Neural cell (in vitro differentiated cells): Measurements from ENCODE around the gene EPHB3. TPM values are rescaled to one million over a fixed set of nuclear protein-coding genes. Genes with fewer than 3 reads are reported as not detected.

Experiments
- H2AFZ ChIP-seq: fragments of 200-600, 300-800 bp; sonication (generic), shearing (Covaris generic); 2 replicates; pipeline ENCODE4 v1.6.0; 2014; ENCODE audit warnings: low read depth, mild to moderate bottlenecking, antibody characterized with exemption, low read length, moderate library complexity
- H3F3A ChIP-seq: fragments of 200-600 bp; shearing (Covaris generic); 2 replicates; pipeline ENCODE4 v1.6.1; 2016; ENCODE audit warnings: mild to moderate bottlenecking, moderate library complexity, mixed read lengths, antibody characterized with exemption, low read length; ENCODE audit not compliant: insufficient read depth, poor library complexity, severe bottlenecking
- H3K27ac ChIP-seq: fragments of 200-600, 300-800 bp; sonication (generic), shearing (Covaris generic); 2 replicates; pipeline ENCODE4 v1.5.1; 2014; ENCODE audit warnings: mild to moderate bottlenecking, low read length, moderate library complexity
- H3K27me3 ChIP-seq: fragments of 300-800, 200-600 bp; sonication (generic), shearing (Covaris generic); 2 replicates; pipeline ENCODE4 v1.6.0; 2014; ENCODE audit warnings: mild to moderate bottlenecking, low read depth, low read length, moderate library complexity; ENCODE audit not compliant: insufficient read depth
- H3K36me3 ChIP-seq: fragments of 300-800, 200-600 bp; sonication (generic), shearing (Covaris generic); 2 replicates; pipeline ENCODE4 v1.5.1; 2014; ENCODE audit warnings: mild to moderate bottlenecking, antibody characterized with exemption, low read length, moderate library complexity; ENCODE audit not compliant: insufficient read depth
- H3K4me2 ChIP-seq: fragments of 300-800, 200-600 bp; sonication (generic), shearing (Covaris generic); 2 replicates; pipeline ENCODE4 v1.6.0; 2014; ENCODE audit warnings: mild to moderate bottlenecking, low read length
- H3K4me3 ChIP-seq: fragments of 300-800, 200-600 bp; sonication (generic), shearing (Covaris generic); 2 replicates; pipeline ENCODE4 v1.5.1; 2014; ENCODE audit warnings: mild to moderate bottlenecking, low read length, moderate library complexity
- H3K79me2 ChIP-seq: fragments of 200-600 bp; shearing (Covaris generic); replicated peaks from 2 replicates; pipeline ENCODE4 v1.6.0; 2014; ENCODE audit warnings: mild to moderate bottlenecking, low read length, moderate library complexity; ENCODE audit not compliant: insufficient read depth
- H3K9ac ChIP-seq: fragments of 300-800, 200-600 bp; sonication (generic), shearing (Covaris generic); 2 replicates; pipeline ENCODE4 v1.6.1; 2016; ENCODE audit warnings: mild to moderate bottlenecking, low read length, mixed read lengths
- H3K9me2 ChIP-seq: fragments of 200-600 bp; shearing (Covaris generic); 2 replicates; pipeline ENCODE4 v1.6.1; 2016; ENCODE audit warnings: mild to moderate bottlenecking, low read length, mixed read lengths; ENCODE audit not compliant: insufficient read depth
- H3K9me3 ChIP-seq: fragments of 200-600, 300-800 bp; sonication (generic), shearing (Covaris generic); 2 replicates; pipeline ENCODE4 v1.6.1; 2016; ENCODE audit warnings: mild to moderate bottlenecking, mixed run types, low read length, moderate library complexity, mixed read lengths
- H4K20me1 ChIP-seq: fragments of 200-600 bp; shearing (Covaris generic); 2 replicates; pipeline ENCODE4 v1.6.1; 2016; ENCODE audit warnings: mild to moderate bottlenecking, mixed run types; ENCODE audit not compliant: insufficient read depth
- CTCF ChIP-seq: fragments of 450-650 bp; IDR thresholded peaks from 2 replicates; pipeline ENCODE4 v1.5.1; 2014; ENCODE audit warnings: antibody characterized with exemption, mild to moderate bottlenecking, moderate library complexity; ENCODE audit not compliant: poor library complexity, severe bottlenecking
- EP300 ChIP-seq: fragments of 450-650 bp; conservative IDR thresholded peaks from 2 replicates; pipeline ENCODE4 v1.6.1; 2014; ENCODE audit warnings: antibody characterized with exemption, mild to moderate bottlenecking, moderate library complexity; ENCODE audit not compliant: poor library complexity, severe bottlenecking
- EZH2 ChIP-seq: fragments of 200-600, 300-800 bp; shearing (Covaris generic), sonication (generic); IDR thresholded peaks from 2 replicates; pipeline ENCODE4 v1.6.1; 2014; ENCODE audit warnings: antibody characterized with exemption, low read length, borderline replicate concordance, mild to moderate bottlenecking; ENCODE audit not compliant: insufficient read depth, poor library complexity, severe bottlenecking
- MXI1 ChIP-seq: fragments of 450-650 bp; conservative IDR thresholded peaks from 2 replicates; pipeline ENCODE4 v1.6.1; 2014; ENCODE audit warnings: antibody characterized with exemption, mild to moderate bottlenecking; ENCODE audit not compliant: poor library complexity, severe bottlenecking
- POLR2AphosphoS5 ChIP-seq: IDR thresholded peaks from 2 replicates; pipeline ENCODE4 v1.6.1; 2012
- RAD21 ChIP-seq: fragments of 450-650 bp; conservative IDR thresholded peaks from 2 replicates; pipeline ENCODE4 v1.6.1; 2014; ENCODE audit warnings: antibody characterized with exemption, mild to moderate bottlenecking, moderate library complexity
- SMC3 ChIP-seq: fragments of 450-650 bp; conservative IDR thresholded peaks from 2 replicates; pipeline ENCODE4 v1.6.1; 2014; ENCODE audit warnings: antibody characterized with exemption, mild to moderate bottlenecking, moderate library complexity; ENCODE audit not compliant: poor library complexity
- TAF1 ChIP-seq: IDR thresholded peaks from 2 replicates; pipeline ENCODE4 v1.6.1; 2012; ENCODE audit warnings: low read depth
- polyA plus RNA-seq: library from polyadenylated mRNA; depleted of rRNA; stranded (reverse); fragments of >200 nt; gene quantifications from 2 replicates; pipeline ENCODE4 v1.2.3, GENCODE V29; 2014
- TF ChIP-seq, protein P1 (sequence below): IDR thresholded peaks from 2 replicates; pipeline ENCODE4 v1.6.1; 2012; ENCODE audit warnings: borderline replicate concordance

The EPHB3 gene
- polyA plus RNA-seq, 1 donor from 2014 or later, result 4.3 TPM

DNA sequence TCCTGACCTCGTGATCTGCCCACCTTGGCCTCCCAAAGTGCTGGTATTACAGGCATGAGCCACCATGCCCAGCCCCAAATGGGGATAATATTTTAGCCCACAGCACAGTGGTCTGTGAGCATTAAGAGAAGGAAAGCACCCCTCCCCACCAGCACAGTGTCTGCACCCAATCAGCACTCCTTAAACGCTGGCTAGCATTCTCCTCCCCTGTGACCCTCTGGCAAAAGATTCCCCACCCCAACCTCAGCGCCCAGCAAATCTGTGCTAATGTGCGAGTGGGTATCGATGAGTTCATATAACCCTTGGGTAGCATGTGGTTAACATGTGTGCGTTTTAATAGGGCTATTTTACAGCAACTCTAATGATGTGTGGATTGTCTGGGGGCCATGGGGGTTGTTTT is 18.3 kb upstream of the EPHB3 start:
- no peaks in the 10 kb centered on the region for H3K27me3 ChIP-seq
- TF ChIP-seq, protein P1, sequence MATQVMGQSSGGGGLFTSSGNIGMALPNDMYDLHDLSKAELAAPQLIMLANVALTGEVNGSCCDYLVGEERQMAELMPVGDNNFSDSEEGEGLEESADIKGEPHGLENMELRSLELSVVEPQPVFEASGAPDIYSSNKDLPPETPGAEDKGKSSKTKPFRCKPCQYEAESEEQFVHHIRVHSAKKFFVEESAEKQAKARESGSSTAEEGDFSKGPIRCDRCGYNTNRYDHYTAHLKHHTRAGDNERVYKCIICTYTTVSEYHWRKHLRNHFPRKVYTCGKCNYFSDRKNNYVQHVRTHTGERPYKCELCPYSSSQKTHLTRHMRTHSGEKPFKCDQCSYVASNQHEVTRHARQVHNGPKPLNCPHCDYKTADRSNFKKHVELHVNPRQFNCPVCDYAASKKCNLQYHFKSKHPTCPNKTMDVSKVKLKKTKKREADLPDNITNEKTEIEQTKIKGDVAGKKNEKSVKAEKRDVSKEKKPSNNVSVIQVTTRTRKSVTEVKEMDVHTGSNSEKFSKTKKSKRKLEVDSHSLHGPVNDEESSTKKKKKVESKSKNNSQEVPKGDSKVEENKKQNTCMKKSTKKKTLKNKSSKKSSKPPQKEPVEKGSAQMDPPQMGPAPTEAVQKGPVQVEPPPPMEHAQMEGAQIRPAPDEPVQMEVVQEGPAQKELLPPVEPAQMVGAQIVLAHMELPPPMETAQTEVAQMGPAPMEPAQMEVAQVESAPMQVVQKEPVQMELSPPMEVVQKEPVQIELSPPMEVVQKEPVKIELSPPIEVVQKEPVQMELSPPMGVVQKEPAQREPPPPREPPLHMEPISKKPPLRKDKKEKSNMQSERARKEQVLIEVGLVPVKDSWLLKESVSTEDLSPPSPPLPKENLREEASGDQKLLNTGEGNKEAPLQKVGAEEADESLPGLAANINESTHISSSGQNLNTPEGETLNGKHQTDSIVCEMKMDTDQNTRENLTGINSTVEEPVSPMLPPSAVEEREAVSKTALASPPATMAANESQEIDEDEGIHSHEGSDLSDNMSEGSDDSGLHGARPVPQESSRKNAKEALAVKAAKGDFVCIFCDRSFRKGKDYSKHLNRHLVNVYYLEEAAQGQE, result no peak
- TF ChIP-seq EP300, result no peak
- TF ChIP-seq SMC3, result no peak
- no peak for TF ChIP-seq MXI1
- TF ChIP-seq EZH2, result no peak
- no peak for TF ChIP-seq POLR2AphosphoS5
- no peak for TF ChIP-seq RAD21
- TF ChIP-seq TAF1, result no peak
- no peak for TF ChIP-seq CTCF

DNA sequence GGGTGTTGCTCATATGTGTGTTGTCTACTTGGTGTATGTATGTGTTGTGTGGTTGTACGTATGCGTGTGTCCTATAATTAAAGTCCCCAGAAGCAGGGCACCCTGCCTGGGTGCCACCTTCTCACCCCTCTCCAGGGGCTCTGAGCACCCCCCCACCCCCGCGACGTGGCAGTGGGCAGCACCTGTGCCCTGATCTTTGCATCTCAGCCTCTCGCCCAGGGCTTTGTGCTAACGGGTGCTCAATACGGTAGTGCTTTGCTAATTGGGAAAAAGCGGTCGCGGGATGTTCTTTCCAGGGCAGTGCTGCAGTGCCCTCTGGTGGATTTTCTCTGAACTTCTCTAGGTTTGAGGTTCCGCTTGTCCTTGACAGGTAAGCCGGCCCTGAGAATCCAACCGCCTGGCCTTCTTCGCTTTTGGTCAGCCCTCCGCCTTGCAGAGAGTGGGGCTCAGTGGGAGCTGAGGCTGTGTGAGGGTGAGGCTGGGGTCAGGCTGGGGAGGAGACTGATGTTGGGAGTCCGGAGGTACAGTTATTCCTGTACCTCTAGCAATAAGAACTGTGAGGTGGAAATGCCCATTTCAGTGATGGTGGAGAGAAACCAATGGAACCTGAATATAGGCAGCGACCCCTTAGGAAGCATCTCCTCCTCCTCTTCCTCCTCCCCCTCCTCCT is 17.6 kb upstream of the EPHB3 start:
- peak; percentile 94 for TF ChIP-seq RAD21
- TF ChIP-seq MXI1, result no peak
- TF ChIP-seq, protein P1, result no peak
- TF ChIP-seq SMC3, result peak; percentile 96
- TF ChIP-seq TAF1, result no peak
- no peak for TF ChIP-seq POLR2AphosphoS5
- TF ChIP-seq CTCF, result peak; percentile 96
- no peak for TF ChIP-seq EZH2
- TF ChIP-seq EP300, result no peak
- Histone ChIP-seq H3F3A (no peaks in the 10 kb centered on the region), H3K9ac (peak overlapping the region; percentile 44), H3K9me2 (no peaks in the 10 kb centered on the region), H4K20me1 (no peaks in the 10 kb centered on the region), H3K9me3 (no peaks in the 10 kb centered on the region), H2AFZ (no peak overlapping the region), H3K27me3 (no peaks in the 10 kb centered on the region), H3K4me3 (peak overlapping the region; percentile 52), H3K79me2 (no peaks in the 10 kb centered on the region), H3K36me3 (no peaks in the 10 kb centered on the region), H3K27ac (no peak overlapping the region), H3K4me2 (no peak overlapping the region)

More for the DNA sequence above, 18.3 kb upstream of the EPHB3 start:
- Histone ChIP-seq H3F3A (no peaks in the 10 kb centered on the region), H3K4me2 (no peak overlapping the region), H4K20me1 (no peaks in the 10 kb centered on the region), H3K9me3 (no peaks in the 10 kb centered on the region), H3K79me2 (no peaks in the 10 kb centered on the region), H3K36me3 (no peaks in the 10 kb centered on the region), H2AFZ (no peak overlapping the region), H3K4me3 (no peak overlapping the region), H3K9ac (no peak overlapping the region), H3K27ac (no peak overlapping the region), H3K9me2 (no peaks in the 10 kb centered on the region)
